ENCODE measurements around the gene TFF3.

The TFF3 gene

GRCh38 chr21:42346866-42347600 lies 31.8 kb upstream of the TFF3 start:
- no peak for DNase-seq

- DNase-seq = no peak
These were observed 31.2 kb upstream of the TFF3 start for GRCh38 chr21:42346441-42346840.

GRCh38 chr21:42344631-42345030 lies 29.4 kb upstream of the TFF3 start:
- no peak for DNase-seq

DNA sequence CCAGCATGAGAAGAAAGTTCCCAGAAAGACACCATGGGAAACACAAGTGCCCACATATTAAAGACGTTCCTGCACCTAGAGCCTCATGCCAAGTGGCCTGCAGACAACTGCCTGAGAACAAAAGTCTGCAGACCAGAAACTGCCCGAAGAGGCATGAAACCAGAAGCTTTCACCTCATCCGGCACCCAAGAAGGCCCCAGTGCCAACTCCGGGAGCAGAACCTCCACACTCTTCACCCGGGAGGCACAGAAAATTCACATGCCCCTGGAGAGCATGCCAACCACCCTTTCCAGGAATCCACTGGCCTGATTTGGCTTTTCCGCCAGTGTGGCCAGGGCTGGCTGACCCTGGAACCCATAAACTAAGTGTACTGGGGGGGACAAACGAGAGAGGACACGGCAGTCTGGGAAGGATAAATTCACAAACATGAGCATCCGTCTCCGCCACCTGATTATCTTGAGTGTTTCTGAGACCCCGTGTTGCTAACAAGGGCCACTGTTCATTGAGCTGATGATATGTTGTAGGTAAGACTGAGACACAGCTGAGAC lies 28.8 kb upstream of the TFF3 start:
- no peak for DNase-seq

DNA sequence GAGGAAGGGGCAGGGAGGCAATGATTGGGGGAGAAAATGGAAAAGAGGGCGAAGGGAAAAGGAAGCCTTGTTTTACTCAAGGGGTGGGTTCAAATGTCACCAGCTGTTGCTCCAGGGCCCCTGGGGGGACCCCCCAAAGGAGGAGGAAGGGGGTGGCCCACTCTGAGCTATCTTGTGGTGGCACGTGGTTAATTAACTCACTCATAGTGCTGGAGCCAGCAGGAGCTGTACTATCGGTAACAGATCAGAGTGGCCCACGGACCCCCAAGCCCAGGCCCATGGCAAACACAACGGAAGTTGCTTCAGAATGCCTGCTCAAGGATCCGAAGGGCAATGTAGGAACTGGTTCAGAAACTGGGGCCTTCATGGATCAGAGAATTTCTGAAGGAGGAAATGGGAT lies 28.3 kb upstream of the TFF3 start:
- no peak for DNase-seq

- no peak for DNase-seq
These were observed 27.9 kb upstream of the TFF3 start for GRCh38 chr21:42343101-42343500.

DNA sequence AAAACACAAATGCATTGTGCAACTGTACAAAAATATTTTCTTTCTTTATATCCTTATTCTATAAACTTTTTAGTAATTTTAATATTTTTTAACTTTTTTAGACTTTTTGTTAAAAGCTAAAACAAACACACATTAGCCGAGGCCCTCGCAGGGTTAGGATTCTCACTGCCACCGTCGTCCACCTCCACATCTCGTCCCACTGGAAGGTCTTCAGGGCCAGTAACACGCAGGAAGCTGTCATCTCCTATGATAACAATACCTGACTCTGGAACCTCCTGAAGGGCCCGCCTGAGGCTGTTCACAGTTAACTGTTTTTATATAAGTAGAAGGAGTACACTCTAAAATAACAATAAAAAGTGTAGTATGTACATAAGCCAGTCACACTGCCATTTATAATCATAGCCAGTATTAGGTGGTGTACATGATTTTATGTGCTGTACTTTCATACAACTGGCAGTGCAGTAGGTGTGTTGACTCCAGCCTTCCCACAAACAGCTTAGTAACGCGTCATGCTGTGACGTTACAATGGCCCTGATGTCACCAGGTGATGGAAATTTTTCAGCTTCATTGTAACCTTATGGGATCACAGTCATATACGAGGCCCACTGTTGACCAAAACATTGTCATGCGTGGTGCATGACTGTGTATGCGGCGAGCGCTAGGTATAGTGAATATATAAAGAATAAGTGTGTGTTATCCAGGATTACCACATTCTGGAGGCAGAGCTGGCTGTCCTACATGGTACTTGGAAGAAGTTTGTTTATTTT lies 26.8 kb upstream of the TFF3 start:
- DNase-seq = no peak

DNA sequence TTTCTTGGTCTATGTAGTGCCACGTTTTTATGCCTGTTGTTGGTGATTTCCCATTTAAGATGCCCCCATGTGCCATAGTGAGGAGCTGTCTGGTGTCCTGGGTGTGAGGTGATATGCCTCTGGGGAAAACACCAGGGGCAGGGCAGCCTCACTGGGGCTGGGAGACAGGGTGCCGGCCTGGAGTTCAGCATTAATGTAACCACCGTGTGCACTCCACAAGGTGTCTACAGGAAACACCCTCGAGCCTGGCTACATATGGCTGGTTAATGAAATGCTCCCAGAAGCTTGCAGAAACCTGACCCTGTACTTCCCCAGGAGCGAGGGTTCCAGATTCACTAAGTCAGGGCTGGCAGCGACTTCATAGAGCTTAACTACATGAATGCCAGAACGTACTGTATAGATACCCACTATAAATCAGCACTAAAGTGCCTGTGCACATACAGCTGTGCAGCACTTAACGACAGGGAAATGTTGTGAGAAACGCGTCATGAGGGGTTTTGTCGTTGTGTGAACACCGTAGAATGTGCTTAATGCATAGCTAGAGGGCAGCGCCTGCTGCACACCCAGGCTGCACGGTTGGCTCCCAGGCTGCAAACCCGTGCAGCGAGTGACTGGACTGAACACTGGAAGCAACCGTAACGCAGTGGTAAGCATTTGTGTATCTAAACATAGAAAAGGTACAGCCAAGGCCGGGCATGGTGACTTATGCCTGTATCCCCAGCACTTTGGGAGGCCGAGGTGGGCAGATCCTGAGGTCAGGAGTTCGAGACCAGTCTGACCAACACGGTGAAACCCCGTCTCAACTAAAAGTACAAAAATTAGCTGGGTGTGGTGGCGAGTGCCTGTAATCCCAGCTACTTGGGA lies 25.2 kb upstream of the TFF3 start:
- no peak for DNase-seq

GRCh38 chr21:42338729-42339715 lies 23.8 kb upstream of the TFF3 start:
- no peak for DNase-seq

GRCh38 chr21:42337830-42338728 lies 22.9 kb upstream of the TFF3 start:
- DNase-seq = peak; percentile 62

- no peak for DNase-seq
These were observed 22.1 kb upstream of the TFF3 start for GRCh38 chr21:42337276-42337675.

DNA sequence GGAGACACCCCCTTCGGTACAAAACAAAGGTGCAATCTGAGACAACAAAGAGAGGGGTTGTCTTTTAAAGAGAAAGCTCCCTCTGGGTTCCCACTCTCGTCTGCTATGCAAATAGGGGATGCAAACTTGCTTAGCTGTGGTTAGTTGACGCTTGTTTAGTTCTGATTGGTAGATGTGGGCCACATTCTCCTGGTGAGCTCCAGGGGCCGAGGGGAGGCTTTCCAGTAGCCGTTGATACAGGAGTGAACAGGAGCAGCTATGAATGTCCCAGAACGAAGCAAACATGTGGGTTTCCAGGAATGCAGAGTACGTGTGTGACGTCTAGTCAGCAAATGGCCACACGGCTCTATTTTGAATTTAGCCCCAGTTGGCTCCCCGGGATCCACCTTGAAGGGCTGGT lies 20.8 kb upstream of the TFF3 start:
- no peak for DNase-seq

- DNase-seq = no peak
These were observed 17.5 kb upstream of the TFF3 start for GRCh38 chr21:42332557-42333317.

DNA sequence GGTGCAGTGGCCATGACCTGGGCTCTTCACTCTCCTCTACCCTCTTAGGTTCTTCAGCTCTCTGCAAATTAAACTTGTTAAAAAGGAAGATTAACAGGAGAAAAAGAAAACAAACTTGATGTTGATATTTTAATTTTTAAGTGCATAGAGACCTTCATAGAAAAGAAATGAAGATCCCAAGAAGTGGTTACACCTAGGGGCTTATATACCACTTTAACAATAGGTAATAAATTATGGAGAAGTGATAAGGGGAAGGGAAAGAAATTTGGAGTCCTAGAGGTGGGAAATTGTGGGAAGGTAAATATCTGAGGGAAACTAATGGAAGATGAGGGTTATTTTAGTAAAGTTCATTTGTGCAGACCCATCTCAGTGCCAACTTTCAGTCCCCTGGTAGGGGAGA lies 16.5 kb upstream of the TFF3 start:
- no peak for DNase-seq

GRCh38 chr21:42330380-42331371 lies 15.5 kb upstream of the TFF3 start:
- no peak for DNase-seq

- no peak for DNase-seq
These were observed 9.7 kb upstream of the TFF3 start for GRCh38 chr21:42324896-42325295.

- DNase-seq = no peak
These were observed 6.6 kb upstream of the TFF3 start for GRCh38 chr21:42321845-42322244.

GRCh38 chr21:42321231-42321630 lies 6.0 kb upstream of the TFF3 start:
- DNase-seq = no peak

- DNase-seq = no peak
These were observed 5.6 kb upstream of the TFF3 start for GRCh38 chr21:42320791-42321190.

Data from right hindlimb (tissue), 1 donor.